Measurements from ENCODE around the gene ZNF217.
"Not testable (repeated sequence)": the region's sequence is repeated elsewhere in the genome, so short reads cannot be mapped to it uniquely, and the experiment has no call there.

ZNF217 gene

GRCh38 chr20:53583660-53584549, 9.7 kb downstream of the ZNF217 start:
- not testable (repeated sequence) for DNase-seq (ENCODE audit: low spot score)

GRCh38 chr20:53582574-53583351, 10.9 kb downstream of the ZNF217 start:
- no peak for DNase-seq (ENCODE audit: low spot score)

- DNase-seq (ENCODE audit: low spot score): no peak
Observed at GRCh38 chr20:53582251-53582570, 11.4 kb downstream of the ZNF217 start.

GRCh38 chr20:53581444-53582250, 12.0 kb downstream of the ZNF217 start:
- no peak for DNase-seq (ENCODE audit: low spot score)

- DNase-seq (ENCODE audit: low spot score): no peak
Observed at GRCh38 chr20:53580376-53581111, 13.1 kb downstream of the ZNF217 start.

- no peak for DNase-seq (ENCODE audit: low spot score)
Observed at GRCh38 chr20:53579581-53580375, 13.9 kb downstream of the ZNF217 start.

- DNase-seq (ENCODE audit: low spot score): no peak
Observed at GRCh38 chr20:53579266-53579580, 14.4 kb downstream of the ZNF217 start.

- DNase-seq (ENCODE audit: low spot score): peak; percentile 76
Observed at GRCh38 chr20:53578492-53579222, 15.0 kb downstream of the ZNF217 start.

GRCh38 chr20:53576586-53577318, 16.9 kb downstream of the ZNF217 start:
- no peak for DNase-seq (ENCODE audit: low spot score)

- no peak for DNase-seq (ENCODE audit: low spot score)
Observed at GRCh38 chr20:53576195-53576580, 17.5 kb downstream of the ZNF217 start.

GRCh38 chr20:53575481-53576194, 18.0 kb downstream of the ZNF217 start:
- no peak for DNase-seq (ENCODE audit: low spot score)

GRCh38 chr20:53574819-53575218, 18.8 kb downstream of the ZNF217 start:
- DNase-seq (ENCODE audit: low spot score): no peak

GRCh38 chr20:53574259-53574789, 19.3 kb downstream of the ZNF217 start:
- no peak for DNase-seq (ENCODE audit: low spot score)

- no peak for DNase-seq (ENCODE audit: low spot score)
Observed at GRCh38 chr20:53571555-53572286, 21.9 kb downstream of the ZNF217 start.

- no peak for DNase-seq (ENCODE audit: low spot score)
Observed at GRCh38 chr20:53570446-53571276, 23.0 kb downstream of the ZNF217 start.

GRCh38 chr20:53569606-53570307, 23.9 kb downstream of the ZNF217 start:
- DNase-seq (ENCODE audit: low spot score): no peak

Data from iPS-NIHi11 (cell line).